HepG2 (cell line): ENCODE measurements around the gene ACTL7B. TPM values are rescaled to one million over a fixed set of nuclear protein-coding genes. Genes with fewer than 3 reads are reported as not detected.
A peak's percentile ranks its signal among the peaks of the same experiment; 100 is the strongest.

Experiments used
- HOXD1 ChIP-seq: sonication (generic); formaldehyde crosslinking; IDR thresholded peaks from 2 replicates; pipeline ENCODE4 v1.5.0; 2020; ENCODE audit warnings: missing genetic modification reagents
- ISL2 ChIP-seq: sonication (generic); formaldehyde crosslinking; IDR thresholded peaks from 2 replicates; pipeline ENCODE4 v1.5.0; 2020; ENCODE audit warnings: missing genetic modification reagents
- JUNB ChIP-seq: sonication (generic); formaldehyde crosslinking; IDR thresholded peaks from 2 replicates; pipeline ENCODE4 v1.8.0; 2022; ENCODE audit warnings: missing genetic modification reagents, mild to moderate bottlenecking, borderline replicate concordance
- MXD4 ChIP-seq: IDR thresholded peaks from 2 replicates; pipeline ENCODE4 v1.6.1; 2016; ENCODE audit warnings: mild to moderate bottlenecking, missing biosample characterization, missing genetic modification reagents
- MXI1 ChIP-seq: IDR thresholded peaks from 3 replicates; pipeline ENCODE4 v1.6.1; 2012; ENCODE audit warnings: low read depth, low read length, inconsistent platforms, borderline replicate concordance
- NFIB ChIP-seq: sonication (generic); formaldehyde crosslinking; IDR thresholded peaks from 2 replicates; pipeline ENCODE4 v1.9.0; 2021; ENCODE audit warnings: missing genetic modification reagents, mild to moderate bottlenecking, borderline replicate concordance
- NR3C1 ChIP-seq: sonication (generic); formaldehyde crosslinking; IDR thresholded peaks from 2 replicates; pipeline ENCODE4 v1.4.0; 2020; ENCODE audit warnings: missing genetic modification reagents
- POLR2AphosphoS5 ChIP-seq: IDR thresholded peaks from 2 replicates; pipeline ENCODE4 v1.6.1; 2012; ENCODE audit warnings: low read depth, low read length
- RBM22 ChIP-seq: fragments of 200-400 bp; formaldehyde crosslinking; optimal IDR thresholded peaks from 2 replicates; pipeline ENCODE3; 2017; ENCODE audit warnings: mild to moderate bottlenecking, low read length, moderate library complexity
- REPIN1 ChIP-seq: sonication (generic); formaldehyde crosslinking; IDR thresholded peaks from 2 replicates; pipeline ENCODE4 v1.8.0; 2022; ENCODE audit warnings: missing genetic modification reagents, low read depth, mild to moderate bottlenecking, borderline replicate concordance
- SCMH1 ChIP-seq: sonication (generic); formaldehyde crosslinking; IDR thresholded peaks from 2 replicates; pipeline ENCODE4 v1.9.0; 2021; ENCODE audit warnings: missing genetic modification reagents, mild to moderate bottlenecking, borderline replicate concordance
- SRF ChIP-seq: IDR thresholded peaks from 2 replicates; pipeline ENCODE4 v1.6.1; 2011; ENCODE audit warnings: mild to moderate bottlenecking, low read depth, low read length, moderate library complexity
- TCF7 ChIP-seq: sonication (generic); IDR thresholded peaks from 2 replicates; pipeline ENCODE4 v1.6.1; 2016; ENCODE audit warnings: antibody characterized with exemption, low read depth
- ZNF451 ChIP-seq: sonication (generic); formaldehyde crosslinking; IDR thresholded peaks from 2 replicates; pipeline ENCODE4 v1.5.0; 2020; ENCODE audit warnings: mild to moderate bottlenecking, missing genetic modification reagents
- ZNF891 ChIP-seq: sonication (generic); formaldehyde crosslinking; IDR thresholded peaks from 2 replicates; pipeline ENCODE4 v1.5.0; 2020; ENCODE audit warnings: mild to moderate bottlenecking, missing genetic modification reagents
- ZSCAN9 ChIP-seq: IDR thresholded peaks from 2 replicates; pipeline ENCODE4 v1.6.1; 2016; ENCODE audit warnings: borderline replicate concordance
- polyA plus RNA-seq, 8 experiments: library from polyadenylated mRNA; depleted of rRNA in 3 of 8; stranded (reverse) in 7 of 8; unstranded in 1 of 8; fragments of >200 nt; fragmentation: Illumina TruSeq in 4 of 8; extraction: Trizol in 4 of 8; gene quantifications; 2 replicates each; pipeline versions ENCODE4 v1.2.1 to v1.2.3, GENCODE V29; 2011 to 2016; ENCODE audit warnings: low read depth in 4 of 8, missing spikeins in 1 of 8, mixed read lengths in 1 of 8; ENCODE audit not compliant: insufficient read depth in 1 of 8
- total RNA-seq, 5 experiments: library from RNA; depleted of rRNA; stranded (reverse); fragments of >200 nt; fragmentation: Illumina TruSeq; extraction: Trizol; gene quantifications; 2 replicates each; pipeline ENCODE4 v1.2.3, GENCODE V29; 2016; ENCODE audit warnings: low read depth in 1 of 5
- TF ChIP-seq, protein P1 (sequence below): sonication (generic); formaldehyde crosslinking; IDR thresholded peaks from 2 replicates; pipeline ENCODE4 v1.8.0; 2022; ENCODE audit warnings: mild to moderate bottlenecking, missing genetic modification reagents, moderate library complexity
- TF ChIP-seq, protein P2 (sequence below): sonication (generic); formaldehyde crosslinking; IDR thresholded peaks from 2 replicates; pipeline ENCODE4 v1.8.1; 2023; ENCODE audit warnings: mild to moderate bottlenecking, missing genetic modification reagents
- TF ChIP-seq, protein P3 (sequence below): sonication (generic); formaldehyde crosslinking; IDR thresholded peaks from 2 replicates; pipeline ENCODE4 v1.5.1; 2020; ENCODE audit warnings: missing genetic modification reagents, mild to moderate bottlenecking, borderline replicate concordance
- TF ChIP-seq, protein P4 (sequence below): sonication (generic); formaldehyde crosslinking; IDR thresholded peaks from 2 replicates; pipeline ENCODE4 v1.5.1; 2020; ENCODE audit warnings: missing genetic modification reagents, mild to moderate bottlenecking, borderline replicate concordance
- TF ChIP-seq, protein P5 (sequence below): sonication (generic); formaldehyde crosslinking; IDR thresholded peaks from 2 replicates; pipeline ENCODE4 v1.4.0; 2020; ENCODE audit warnings: missing genetic modification reagents
- TF ChIP-seq, protein P6 (sequence below): IDR thresholded peaks from 2 replicates; pipeline ENCODE4 v1.6.1; 2018; ENCODE audit warnings: missing genetic modification reagents

The ACTL7B gene
- total and polyA plus RNA-seq, 2 of the 13 experiments (the other 11 are each of a cell fraction or from before 2014, with no cell fraction given) = 0.07 to 0.11 TPM

DNA sequence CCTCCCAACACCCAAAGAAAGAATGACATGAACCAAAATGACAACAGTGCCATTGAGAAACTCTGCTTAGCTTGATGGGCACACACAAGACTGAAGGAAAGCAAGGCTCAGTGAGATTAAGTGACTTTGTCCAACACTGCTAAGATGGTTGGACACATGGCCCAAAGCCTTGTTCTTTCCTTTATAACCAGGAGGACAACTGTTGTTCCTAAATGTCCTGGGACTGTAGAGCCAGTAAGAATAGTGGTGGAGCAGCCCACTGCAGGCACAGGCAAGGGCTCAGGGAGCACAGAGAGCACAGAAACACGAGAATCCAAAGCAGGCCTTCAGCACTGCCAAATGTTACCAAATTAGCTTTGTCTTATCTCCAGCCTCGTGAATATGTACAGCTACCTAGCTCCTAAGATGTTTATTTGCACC is 10.2 kb upstream of the ACTL7B start (continued):
- TF ChIP-seq, protein P1, sequence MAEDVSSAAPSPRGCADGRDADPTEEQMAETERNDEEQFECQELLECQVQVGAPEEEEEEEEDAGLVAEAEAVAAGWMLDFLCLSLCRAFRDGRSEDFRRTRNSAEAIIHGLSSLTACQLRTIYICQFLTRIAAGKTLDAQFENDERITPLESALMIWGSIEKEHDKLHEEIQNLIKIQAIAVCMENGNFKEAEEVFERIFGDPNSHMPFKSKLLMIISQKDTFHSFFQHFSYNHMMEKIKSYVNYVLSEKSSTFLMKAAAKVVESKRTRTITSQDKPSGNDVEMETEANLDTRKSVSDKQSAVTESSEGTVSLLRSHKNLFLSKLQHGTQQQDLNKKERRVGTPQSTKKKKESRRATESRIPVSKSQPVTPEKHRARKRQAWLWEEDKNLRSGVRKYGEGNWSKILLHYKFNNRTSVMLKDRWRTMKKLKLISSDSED (CRISPR knock-in tag) = no peak
- TF ChIP-seq HOXD1 (CRISPR knock-in tag) = no peak
- TF ChIP-seq ISL2 (CRISPR knock-in tag) = no peak
- TF ChIP-seq, protein P2, sequence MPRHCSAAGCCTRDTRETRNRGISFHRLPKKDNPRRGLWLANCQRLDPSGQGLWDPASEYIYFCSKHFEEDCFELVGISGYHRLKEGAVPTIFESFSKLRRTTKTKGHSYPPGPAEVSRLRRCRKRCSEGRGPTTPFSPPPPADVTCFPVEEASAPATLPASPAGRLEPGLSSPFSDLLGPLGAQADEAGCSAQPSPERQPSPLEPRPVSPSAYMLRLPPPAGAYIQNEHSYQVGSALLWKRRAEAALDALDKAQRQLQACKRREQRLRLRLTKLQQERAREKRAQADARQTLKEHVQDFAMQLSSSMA = no peak
- TF ChIP-seq MXI1 = no peak
- TF ChIP-seq POLR2AphosphoS5 = peak; percentile 52; the same call in 1 of the 2 replicates
- TF ChIP-seq REPIN1 (CRISPR knock-in tag) = peak; percentile 30; the same call in 1 of the 2 replicates
- no peak for TF ChIP-seq NFIB (CRISPR knock-in tag)
- no peak for TF ChIP-seq NR3C1 (CRISPR knock-in tag)
- TF ChIP-seq, protein P3, sequence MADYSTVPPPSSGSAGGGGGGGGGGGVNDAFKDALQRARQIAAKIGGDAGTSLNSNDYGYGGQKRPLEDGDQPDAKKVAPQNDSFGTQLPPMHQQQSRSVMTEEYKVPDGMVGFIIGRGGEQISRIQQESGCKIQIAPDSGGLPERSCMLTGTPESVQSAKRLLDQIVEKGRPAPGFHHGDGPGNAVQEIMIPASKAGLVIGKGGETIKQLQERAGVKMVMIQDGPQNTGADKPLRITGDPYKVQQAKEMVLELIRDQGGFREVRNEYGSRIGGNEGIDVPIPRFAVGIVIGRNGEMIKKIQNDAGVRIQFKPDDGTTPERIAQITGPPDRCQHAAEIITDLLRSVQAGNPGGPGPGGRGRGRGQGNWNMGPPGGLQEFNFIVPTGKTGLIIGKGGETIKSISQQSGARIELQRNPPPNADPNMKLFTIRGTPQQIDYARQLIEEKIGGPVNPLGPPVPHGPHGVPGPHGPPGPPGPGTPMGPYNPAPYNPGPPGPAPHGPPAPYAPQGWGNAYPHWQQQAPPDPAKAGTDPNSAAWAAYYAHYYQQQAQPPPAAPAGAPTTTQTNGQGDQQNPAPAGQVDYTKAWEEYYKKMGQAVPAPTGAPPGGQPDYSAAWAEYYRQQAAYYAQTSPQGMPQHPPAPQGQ = no peak
- TF ChIP-seq, protein P4, sequence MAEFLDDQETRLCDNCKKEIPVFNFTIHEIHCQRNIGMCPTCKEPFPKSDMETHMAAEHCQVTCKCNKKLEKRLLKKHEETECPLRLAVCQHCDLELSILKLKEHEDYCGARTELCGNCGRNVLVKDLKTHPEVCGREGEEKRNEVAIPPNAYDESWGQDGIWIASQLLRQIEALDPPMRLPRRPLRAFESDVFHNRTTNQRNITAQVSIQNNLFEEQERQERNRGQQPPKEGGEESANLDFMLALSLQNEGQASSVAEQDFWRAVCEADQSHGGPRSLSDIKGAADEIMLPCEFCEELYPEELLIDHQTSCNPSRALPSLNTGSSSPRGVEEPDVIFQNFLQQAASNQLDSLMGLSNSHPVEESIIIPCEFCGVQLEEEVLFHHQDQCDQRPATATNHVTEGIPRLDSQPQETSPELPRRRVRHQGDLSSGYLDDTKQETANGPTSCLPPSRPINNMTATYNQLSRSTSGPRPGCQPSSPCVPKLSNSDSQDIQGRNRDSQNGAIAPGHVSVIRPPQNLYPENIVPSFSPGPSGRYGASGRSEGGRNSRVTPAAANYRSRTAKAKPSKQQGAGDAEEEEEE (CRISPR knock-in tag) = no peak
- TF ChIP-seq TCF7 = no peak
- TF ChIP-seq SRF = no peak
- TF ChIP-seq RBM22 = peak; percentile 93
- TF ChIP-seq, protein P5, sequence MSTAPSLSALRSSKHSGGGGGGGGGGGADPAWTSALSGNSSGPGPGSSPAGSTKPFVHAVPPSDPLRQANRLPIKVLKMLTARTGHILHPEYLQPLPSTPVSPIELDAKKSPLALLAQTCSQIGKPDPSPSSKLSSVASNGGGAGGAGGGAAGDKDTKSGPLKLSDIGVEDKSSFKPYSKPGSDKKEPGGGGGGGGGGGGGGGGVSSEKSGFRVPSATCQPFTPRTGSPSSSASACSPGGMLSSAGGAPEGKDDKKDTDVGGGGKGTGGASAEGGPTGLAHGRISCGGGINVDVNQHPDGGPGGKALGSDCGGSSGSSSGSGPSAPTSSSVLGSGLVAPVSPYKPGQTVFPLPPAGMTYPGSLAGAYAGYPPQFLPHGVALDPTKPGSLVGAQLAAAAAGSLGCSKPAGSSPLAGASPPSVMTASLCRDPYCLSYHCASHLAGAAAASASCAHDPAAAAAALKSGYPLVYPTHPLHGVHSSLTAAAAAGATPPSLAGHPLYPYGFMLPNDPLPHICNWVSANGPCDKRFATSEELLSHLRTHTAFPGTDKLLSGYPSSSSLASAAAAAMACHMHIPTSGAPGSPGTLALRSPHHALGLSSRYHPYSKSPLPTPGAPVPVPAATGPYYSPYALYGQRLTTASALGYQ (CRISPR knock-in tag) = no peak
- TF ChIP-seq, protein P6, sequence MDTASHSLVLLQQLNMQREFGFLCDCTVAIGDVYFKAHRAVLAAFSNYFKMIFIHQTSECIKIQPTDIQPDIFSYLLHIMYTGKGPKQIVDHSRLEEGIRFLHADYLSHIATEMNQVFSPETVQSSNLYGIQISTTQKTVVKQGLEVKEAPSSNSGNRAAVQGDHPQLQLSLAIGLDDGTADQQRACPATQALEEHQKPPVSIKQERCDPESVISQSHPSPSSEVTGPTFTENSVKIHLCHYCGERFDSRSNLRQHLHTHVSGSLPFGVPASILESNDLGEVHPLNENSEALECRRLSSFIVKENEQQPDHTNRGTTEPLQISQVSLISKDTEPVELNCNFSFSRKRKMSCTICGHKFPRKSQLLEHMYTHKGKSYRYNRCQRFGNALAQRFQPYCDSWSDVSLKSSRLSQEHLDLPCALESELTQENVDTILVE = no peak
- TF ChIP-seq ZNF451 = no peak
- TF ChIP-seq ZNF891 (CRISPR knock-in tag) = no peak
- no peak for TF ChIP-seq MXD4 (CRISPR knock-in tag)
- no peak for TF ChIP-seq ZSCAN9 (CRISPR knock-in tag)
- no peak for TF ChIP-seq SCMH1
- no peak for TF ChIP-seq JUNB
